Measurements from ENCODE around the gene SMG9. TPM values are rescaled to one million over a fixed set of nuclear protein-coding genes. Genes with fewer than 3 reads are reported as not detected.

Gene SMG9
- total RNA-seq, 1 donor from 2014 or later = 35.0 TPM

- H2AFZ ChIP-seq (ENCODE audit: low read depth, low read length) = peak overlapping the region; percentile 75
- peaks cover 22% of the 10 kb centered on the region for H3K27me3 ChIP-seq (ENCODE audit: insufficient read depth, low read length)
- no peak for DNase-seq (ENCODE audit: low read depth)
- H3K9ac ChIP-seq (ENCODE audit: low read length) = peak overlapping the region; percentile 41
- no peak for TF ChIP-seq EZH2 (IDR thresholded peaks at IDR 0.05; ENCODE audit: insufficient read depth, low read length)
- TF ChIP-seq, protein P1, sequence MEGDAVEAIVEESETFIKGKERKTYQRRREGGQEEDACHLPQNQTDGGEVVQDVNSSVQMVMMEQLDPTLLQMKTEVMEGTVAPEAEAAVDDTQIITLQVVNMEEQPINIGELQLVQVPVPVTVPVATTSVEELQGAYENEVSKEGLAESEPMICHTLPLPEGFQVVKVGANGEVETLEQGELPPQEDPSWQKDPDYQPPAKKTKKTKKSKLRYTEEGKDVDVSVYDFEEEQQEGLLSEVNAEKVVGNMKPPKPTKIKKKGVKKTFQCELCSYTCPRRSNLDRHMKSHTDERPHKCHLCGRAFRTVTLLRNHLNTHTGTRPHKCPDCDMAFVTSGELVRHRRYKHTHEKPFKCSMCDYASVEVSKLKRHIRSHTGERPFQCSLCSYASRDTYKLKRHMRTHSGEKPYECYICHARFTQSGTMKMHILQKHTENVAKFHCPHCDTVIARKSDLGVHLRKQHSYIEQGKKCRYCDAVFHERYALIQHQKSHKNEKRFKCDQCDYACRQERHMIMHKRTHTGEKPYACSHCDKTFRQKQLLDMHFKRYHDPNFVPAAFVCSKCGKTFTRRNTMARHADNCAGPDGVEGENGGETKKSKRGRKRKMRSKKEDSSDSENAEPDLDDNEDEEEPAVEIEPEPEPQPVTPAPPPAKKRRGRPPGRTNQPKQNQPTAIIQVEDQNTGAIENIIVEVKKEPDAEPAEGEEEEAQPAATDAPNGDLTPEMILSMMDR (IDR thresholded peaks at IDR 0.05; ENCODE audit: insufficient read depth, low read depth, low read length) = no peak
- Mint-ChIP-seq H3K36me3 (ENCODE audit: low read depth, unreplicated experiment) (no peaks in the 10 kb centered on the region), H3K9me3 (ENCODE audit: unreplicated experiment) (peaks cover 10% of the 10 kb centered on the region), H3K27ac (ENCODE audit: unreplicated experiment) (no peak overlapping the region), H3K27me3 (ENCODE audit: low read depth, unreplicated experiment) (peaks cover 56% of the 10 kb centered on the region), H3K4me1 (ENCODE audit: low read depth, unreplicated experiment) (no peaks in the 10 kb centered on the region), H3K4me3 (ENCODE audit: unreplicated experiment) (no peak overlapping the region)
- H4K20me1 ChIP-seq (ENCODE audit: insufficient read depth, low read length) = no peaks in the 10 kb centered on the region
- peak overlapping the region; percentile 88 for H3K4me2 ChIP-seq (ENCODE audit: low read length)
- FAIRE-seq = no peak
- H3K36me3 ChIP-seq (ENCODE audit: insufficient read depth, low read length) = no peaks in the 10 kb centered on the region
- H3K27ac ChIP-seq (ENCODE audit: low read depth, low read length) = no peak overlapping the region
- H3K9me3 ChIP-seq (ENCODE audit: insufficient read depth, low read depth, low read length) = peaks cover 4% of the 10 kb centered on the region
- peak overlapping the region; percentile 51 for H3K4me3 ChIP-seq (ENCODE audit: insufficient read depth, low read depth, low read length)
- no peaks in the 10 kb centered on the region for H3K79me2 ChIP-seq (ENCODE audit: insufficient read depth, low read length)
- peaks cover 6% of the 10 kb centered on the region for H3K4me1 ChIP-seq (ENCODE audit: insufficient read depth, low read length)
These were observed 44.0 kb upstream of the SMG9 start for GRCh38 chr19:43798546-43799409.

DNA sequence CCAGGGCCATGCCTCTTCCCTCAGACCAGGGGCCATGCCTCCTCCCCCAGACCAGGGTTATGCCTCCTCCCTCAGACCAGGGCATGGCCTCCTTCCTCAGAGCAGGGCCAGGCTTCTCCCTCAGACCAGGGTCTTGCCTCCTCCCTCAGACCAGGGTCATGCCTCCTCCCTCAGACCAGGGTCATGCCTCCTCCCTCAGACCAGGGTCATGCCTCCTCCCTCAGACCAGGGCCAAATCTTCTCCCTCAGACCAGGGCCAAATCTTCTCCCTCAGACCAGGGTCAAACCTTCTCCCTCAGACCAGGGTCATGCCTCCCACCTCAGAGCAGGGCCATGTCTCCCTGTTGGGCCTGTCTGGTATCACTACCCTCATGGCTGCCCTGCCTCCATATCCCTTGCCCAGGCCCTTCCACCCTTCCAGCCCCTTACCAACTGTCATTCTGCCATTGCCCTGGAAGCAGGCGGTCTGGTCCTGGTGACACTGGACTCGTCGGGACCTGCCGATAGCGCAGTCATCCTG lies 43.3 kb upstream of the SMG9 start:
- TF ChIP-seq, protein P1 (IDR thresholded peaks at IDR 0.05; ENCODE audit: insufficient read depth, low read depth, low read length) = no peak
- TF ChIP-seq EZH2 (IDR thresholded peaks at IDR 0.05; ENCODE audit: insufficient read depth, low read length) = no peak
- Histone ChIP-seq H3K9me3 (ENCODE audit: insufficient read depth, low read depth, low read length) (peaks cover 4% of the 10 kb centered on the region), H3K27ac (ENCODE audit: low read depth, low read length) (no peak overlapping the region), H3K27me3 (ENCODE audit: insufficient read depth, low read length) (peaks cover 25% of the 10 kb centered on the region), H3K4me2 (ENCODE audit: low read length) (peak overlapping the region; percentile 88), H3K36me3 (ENCODE audit: insufficient read depth, low read length) (no peaks in the 10 kb centered on the region), H3K9ac (ENCODE audit: low read length) (peak overlapping the region; percentile 27), H3K79me2 (ENCODE audit: insufficient read depth, low read length) (no peaks in the 10 kb centered on the region), H4K20me1 (ENCODE audit: insufficient read depth, low read length) (no peaks in the 10 kb centered on the region), H2AFZ (ENCODE audit: low read depth, low read length) (peak overlapping the region; percentile 75), H3K4me1 (ENCODE audit: insufficient read depth, low read length) (peaks cover 6% of the 10 kb centered on the region), H3K4me3 (ENCODE audit: insufficient read depth, low read depth, low read length) (peak overlapping the region; percentile 51)
- Mint-ChIP-seq H3K4me1 (ENCODE audit: low read depth, unreplicated experiment) (no peaks in the 10 kb centered on the region), H3K9me3 (ENCODE audit: unreplicated experiment) (peaks cover 10% of the 10 kb centered on the region), H3K4me3 (ENCODE audit: unreplicated experiment) (no peak overlapping the region), H3K27ac (ENCODE audit: unreplicated experiment) (no peak overlapping the region), H3K27me3 (ENCODE audit: low read depth, unreplicated experiment) (peaks cover 62% of the 10 kb centered on the region), H3K36me3 (ENCODE audit: low read depth, unreplicated experiment) (no peaks in the 10 kb centered on the region)
- DNase-seq (ENCODE audit: low read depth) = no peak
- no peak for FAIRE-seq

- peaks cover 22% of the 10 kb centered on the region for H3K27me3 ChIP-seq (ENCODE audit: insufficient read depth, low read length)
These were observed 42.8 kb upstream of the SMG9 start for GRCh38 chr19:43797556-43797955.

More at GRCh38 chr19:43797556-43797955, 42.8 kb upstream of the SMG9 start:
- Histone ChIP-seq H3K4me1 (ENCODE audit: insufficient read depth, low read length) (peaks cover 6% of the 10 kb centered on the region), H3K9me3 (ENCODE audit: insufficient read depth, low read depth, low read length) (peaks cover 4% of the 10 kb centered on the region), H3K36me3 (ENCODE audit: insufficient read depth, low read length) (no peaks in the 10 kb centered on the region), H3K9ac (ENCODE audit: low read length) (no peak overlapping the region), H3K4me3 (ENCODE audit: insufficient read depth, low read depth, low read length) (no peak overlapping the region), H3K79me2 (ENCODE audit: insufficient read depth, low read length) (no peaks in the 10 kb centered on the region), H4K20me1 (ENCODE audit: insufficient read depth, low read length) (no peaks in the 10 kb centered on the region), H2AFZ (ENCODE audit: low read depth, low read length) (no peak overlapping the region), H3K27ac (ENCODE audit: low read depth, low read length) (no peak overlapping the region), H3K4me2 (ENCODE audit: low read length) (no peak overlapping the region)
- no peaks in the 10 kb centered on the region for H3K4me1 Mint-ChIP-seq (ENCODE audit: low read depth, unreplicated experiment)
- peaks cover 10% of the 10 kb centered on the region for H3K9me3 Mint-ChIP-seq (ENCODE audit: unreplicated experiment)
- no peak overlapping the region for H3K4me3 Mint-ChIP-seq (ENCODE audit: unreplicated experiment)
- no peak overlapping the region for H3K27ac Mint-ChIP-seq (ENCODE audit: unreplicated experiment)
- no peaks in the 10 kb centered on the region for H3K36me3 Mint-ChIP-seq (ENCODE audit: low read depth, unreplicated experiment)
- peaks cover 62% of the 10 kb centered on the region for H3K27me3 Mint-ChIP-seq (ENCODE audit: low read depth, unreplicated experiment)
- TF ChIP-seq, protein P1 (IDR thresholded peaks at IDR 0.05; ENCODE audit: insufficient read depth, low read depth, low read length) = no peak
- no peak for TF ChIP-seq EZH2 (IDR thresholded peaks at IDR 0.05; ENCODE audit: insufficient read depth, low read length)
- DNase-seq (ENCODE audit: low read depth) = no peak
- FAIRE-seq = no peak

All from astrocyte (in vitro differentiated cells and primary cell).